Activated CD4-positive, alpha-beta T cell treated with anti-CD3 and anti-CD28 coated beads for 36 hours (primary cell): ENCODE results near the gene BZW2. TPM values are rescaled to one million over a fixed set of nuclear protein-coding genes. Genes with fewer than 3 reads are reported as not detected.
A peak's percentile ranks its signal among the peaks of the same experiment; 100 is the strongest.

ENCODE experiments used
- ATAC-seq: fragments of 200-7000 bp; cut with Tn5 transposase; one replicate; pipeline ENCODE4 v1.10.0; 2021; ENCODE audit warnings: mild to moderate bottlenecking, moderate library complexity
- CTCF ChIA-PET: fragments of 350-600 bp; sonication (Branson Sonifier 250); formaldehyde crosslinking; loops from one replicate; lab custom pipeline; 2021; ENCODE audit warnings: antibody characterized with exemption; lab: Charles Lee
- POLR2A ChIA-PET: fragments of 350-600 bp; sonication (Branson Sonifier 250); formaldehyde crosslinking; loops from one replicate; lab custom pipeline; 2021; ENCODE audit warnings: antibody characterized with exemption, inconsistent platforms; lab: Charles Lee
- DNase-seq: peaks from one replicate; pipeline ENCODE4 v3.0.0-alpha.2; 2020
- H3K27ac Mint-ChIP-seq: one replicate; pipeline ENCODE4 v1.8.0; 2021; ENCODE audit warnings: mixed read lengths
- H3K27me3 Mint-ChIP-seq: one replicate; pipeline ENCODE4 v1.8.0; 2021; ENCODE audit warnings: mixed read lengths
- H3K36me3 Mint-ChIP-seq: one replicate; pipeline ENCODE4 v1.8.0; 2021; ENCODE audit warnings: low read depth, mixed read lengths
- H3K4me1 Mint-ChIP-seq: one replicate; pipeline ENCODE4 v1.8.0; 2021; ENCODE audit warnings: mixed read lengths
- H3K4me3 Mint-ChIP-seq: one replicate; pipeline ENCODE4 v1.8.0; 2021; ENCODE audit warnings: mild to moderate bottlenecking, moderate library complexity, mixed read lengths
- H3K9me3 Mint-ChIP-seq: one replicate; pipeline ENCODE4 v1.8.0; 2021; ENCODE audit warnings: low read depth, mixed read lengths
- intact Hi-C, 2 experiments: fragments of 100-400 bp; cut with DNase I in 1 of 2; cut with micrococcal nuclease in 1 of 2; formaldehyde crosslinking; loops; one replicate each; pipeline versions ENCODE4 v1.14.2 to v1.15.1; 2022 to 2024; cut with DNase I, micrococcal nuclease
- total RNA-seq, 2 experiments: library from RNA; stranded (reverse); gene quantifications; one replicate each; pipeline ENCODE4 v1.2.3, GENCODE V29; 2021

BZW2 gene
- 100 to 1,000 TPM; 106 to 113 TPM for total RNA-seq

DNA sequence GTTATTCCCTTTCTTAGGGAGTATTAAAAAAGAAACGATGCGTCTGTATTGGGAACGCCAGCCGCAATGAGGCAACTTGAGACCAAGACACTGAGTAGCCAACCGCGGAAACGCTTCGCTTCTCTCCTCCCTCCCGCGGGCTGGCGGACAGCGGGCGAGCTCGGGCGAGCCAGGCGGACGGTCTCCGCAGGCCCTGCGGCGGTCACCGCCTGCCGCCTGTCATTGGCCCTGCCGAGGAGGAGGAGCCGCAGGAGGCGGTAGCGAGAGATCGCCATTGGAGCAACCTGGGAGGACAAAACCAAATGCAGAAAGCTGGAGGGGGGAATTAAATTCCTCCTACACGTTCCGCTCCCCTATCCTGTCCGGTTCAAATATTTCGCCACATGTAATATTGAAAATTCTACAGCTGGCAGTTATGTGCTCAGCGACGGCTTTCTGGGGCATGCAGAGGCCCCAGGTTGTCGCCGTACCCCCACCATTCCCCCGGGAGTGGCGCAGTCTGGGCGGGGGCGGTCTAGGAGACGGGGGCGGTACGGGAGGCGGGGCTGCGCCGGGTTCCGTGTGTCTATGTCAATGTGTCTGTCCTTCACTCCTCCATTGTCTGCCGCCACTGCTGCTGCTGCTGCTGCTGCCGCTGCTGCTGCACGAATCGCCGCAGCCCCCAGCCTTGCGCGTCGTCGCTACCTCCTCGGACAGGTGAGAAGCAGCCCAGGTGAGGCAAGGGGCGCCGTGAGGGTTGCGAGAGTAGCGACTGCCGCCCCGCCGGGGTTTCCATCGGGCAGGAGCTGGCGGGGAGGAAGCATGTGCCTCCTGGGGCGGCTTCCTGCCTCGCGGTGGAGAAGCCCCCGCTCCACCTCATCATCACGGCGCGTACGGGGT is at the start of gene BZW2, which contains the start of gene ANKMY2:
Gene BZW2, plus strand, starts transcription at position 589 of the 879 bp plus-strand sequence. CDS start 19,263 bp downstream, outside the sequence.
Gene ANKMY2, minus strand, starts transcription at position 162 of the 879 bp plus-strand sequence. CDS start 181 bp downstream, outside the sequence.
- H3K27me3 Mint-ChIP-seq = no peaks in the 10 kb centered on the region
- peak within 1 kb of the TSS; percentile 99 for H3K27ac Mint-ChIP-seq
- ATAC-seq (peak; percentile 90), DNase-seq (peak; percentile 95)
- peak within 1 kb of the TSS; percentile 98 for H3K4me3 Mint-ChIP-seq
- peaks cover 48% of the 10 kb centered on the region for H3K4me1 Mint-ChIP-seq
- H3K36me3 Mint-ChIP-seq = peaks cover 25% of the 10 kb centered on the region
- ChIA-PET POLR2A (interaction anchor here (0.6 to 1.2 kb wide), 3 partner anchors 8 to 225 kb away, joined by 3 to 6 read pairs (median 4); no protein-coding TSS in a partner anchor), CTCF (interaction anchor here (0.7 to 4.8 kb wide), 3 partner anchors 11 to 155 kb away, joined by 3 to 21 read pairs (median 3); no protein-coding TSS in a partner anchor)
- H3K9me3 Mint-ChIP-seq = no peaks in the 10 kb centered on the region
- intact Hi-C loops = loop anchor here (1.0 to 10.0 kb wide), 8 partner anchors 26 to 1291 kb away; partner anchors contain the start of genes AHR (in 2 of the 2) and TSPAN13 (in 1 of the 2)

DNA sequence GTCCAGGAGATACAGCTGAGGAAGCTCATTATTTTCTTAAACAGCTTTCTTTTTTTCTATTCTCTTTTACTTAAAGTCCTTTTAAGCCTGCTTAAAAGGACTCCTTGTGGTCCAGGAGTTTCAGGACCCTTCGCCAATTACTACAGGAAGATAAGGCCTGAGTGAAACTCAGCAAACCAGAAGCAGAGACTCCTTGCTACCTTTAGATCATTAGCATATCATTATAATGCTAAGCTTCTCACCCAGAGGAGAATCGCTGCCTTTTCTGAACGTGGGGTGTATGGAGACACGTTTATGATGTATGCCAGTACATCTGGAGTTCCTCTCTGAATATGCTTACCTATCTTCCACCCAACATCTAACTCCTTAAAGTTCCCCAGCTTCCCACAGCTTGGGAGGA is 48.0 kb upstream of the BZW2 start:
- ATAC-seq (no peak), DNase-seq (no peak)
- Mint-ChIP-seq H3K9me3 (no peaks in the 10 kb centered on the region), H3K27ac (no peak overlapping the region), H3K4me1 (no peaks in the 10 kb centered on the region), H3K4me3 (no peak overlapping the region), H3K36me3 (peaks cover 10% of the 10 kb centered on the region), H3K27me3 (no peaks in the 10 kb centered on the region)
- ChIA-PET CTCF (interaction anchor here (1.2 kb wide), 1 partner anchor 10 kb away, joined by 6 read pairs; no protein-coding TSS in a partner anchor), POLR2A (no interaction called here)
- intact Hi-C loops = no loop called here

DNA sequence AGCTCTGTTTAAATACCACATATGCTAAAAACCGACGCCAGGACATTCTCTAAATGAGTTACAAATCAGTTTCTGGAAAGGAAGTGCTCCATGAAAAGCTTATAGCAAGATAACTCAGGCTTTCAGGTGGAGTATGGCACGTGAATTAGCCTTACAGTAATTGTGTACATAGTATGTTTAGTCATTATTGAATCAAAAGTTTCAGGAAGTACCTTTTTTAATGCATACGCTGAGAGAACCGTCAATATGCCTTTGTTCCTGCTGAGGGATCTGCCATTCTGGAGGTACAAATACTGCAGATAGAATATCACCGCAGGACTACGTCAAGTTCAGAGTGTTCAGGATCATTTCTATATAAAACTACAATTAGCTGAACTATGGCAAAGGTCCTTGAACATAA is 46.1 kb upstream of the BZW2 start:
- ATAC-seq (no peak), DNase-seq (no peak)
- Mint-ChIP-seq H3K27me3 (no peaks in the 10 kb centered on the region), H3K27ac (no peak overlapping the region), H3K4me3 (no peak overlapping the region), H3K36me3 (peaks cover 15% of the 10 kb centered on the region), H3K9me3 (no peaks in the 10 kb centered on the region), H3K4me1 (no peaks in the 10 kb centered on the region)
- intact Hi-C loops = loop anchor here in 1 of 2 experiments (5.0 kb wide), 1 partner anchor 317 kb away; no protein-coding TSS in a partner anchor
- CTCF ChIA-PET = interaction anchor here (1.2 kb wide), 1 partner anchor 80 kb away, joined by 3 read pairs; no protein-coding TSS in a partner anchor
- POLR2A ChIA-PET = no interaction called here

DNA sequence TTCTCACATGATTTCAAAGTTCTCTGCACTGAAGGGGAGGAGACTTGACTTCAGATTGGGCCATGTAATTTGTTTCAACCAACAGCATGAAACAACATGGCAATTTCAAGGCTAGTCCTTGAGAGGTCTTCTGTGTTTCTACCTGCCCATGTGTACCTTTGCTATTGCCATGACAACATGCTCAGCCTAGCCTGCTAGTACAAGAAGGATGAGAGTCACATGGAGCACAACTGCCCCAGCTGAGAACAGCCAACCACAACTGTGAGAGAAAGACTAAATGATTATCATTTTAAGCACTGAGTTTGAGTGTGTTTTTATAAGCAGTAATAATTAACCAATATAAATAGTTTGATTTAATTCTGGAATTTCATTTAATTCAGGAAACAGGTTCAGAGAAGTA is 42.3 kb upstream of the BZW2 start:
- no peaks in the 10 kb centered on the region for H3K27me3 Mint-ChIP-seq
- ChIA-PET POLR2A (no interaction called here), CTCF (no interaction called here)
- no peak for DNase-seq
- H3K4me1 Mint-ChIP-seq = no peaks in the 10 kb centered on the region
- H3K9me3 Mint-ChIP-seq = no peaks in the 10 kb centered on the region
- no peak overlapping the region for H3K27ac Mint-ChIP-seq
- H3K4me3 Mint-ChIP-seq = no peak overlapping the region
- no peak for ATAC-seq
- peaks cover 21% of the 10 kb centered on the region for H3K36me3 Mint-ChIP-seq
- intact Hi-C loops = loop anchor here (1.0 to 5.0 kb wide), 2 partner anchors 314 to 315 kb away; no protein-coding TSS in a partner anchor

DNA sequence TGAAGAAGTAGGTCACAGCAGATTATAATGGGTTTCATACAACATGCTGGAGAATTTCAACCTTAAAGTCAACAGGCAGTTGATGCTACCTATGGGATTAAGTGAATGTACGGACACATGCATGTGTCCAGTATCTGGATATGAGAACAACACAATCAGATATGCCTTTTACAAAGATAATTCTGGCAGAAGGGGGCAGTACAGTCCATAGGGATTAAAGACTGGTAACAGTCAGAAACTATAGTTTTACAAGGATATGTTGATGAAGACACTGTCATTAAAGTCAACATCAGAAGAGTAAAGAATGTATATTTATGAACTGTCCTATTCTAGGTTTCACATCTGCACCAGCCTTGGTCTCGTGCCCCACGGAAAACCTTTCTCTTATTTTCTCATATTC is 41.9 kb upstream of the BZW2 start:
- no peak overlapping the region for H3K4me3 Mint-ChIP-seq
- POLR2A ChIA-PET = no interaction called here
- ATAC-seq (peak; percentile 42), DNase-seq (no peak)
- no peaks in the 10 kb centered on the region for H3K27me3 Mint-ChIP-seq
- peaks cover 23% of the 10 kb centered on the region for H3K36me3 Mint-ChIP-seq
- H3K9me3 Mint-ChIP-seq = no peaks in the 10 kb centered on the region
- H3K27ac Mint-ChIP-seq = no peak overlapping the region
- H3K4me1 Mint-ChIP-seq = no peaks in the 10 kb centered on the region
- intact Hi-C loops = loop anchor here (1.0 to 5.0 kb wide), 2 partner anchors 313 to 314 kb away; no protein-coding TSS in a partner anchor
- CTCF ChIA-PET = no interaction called here

DNA sequence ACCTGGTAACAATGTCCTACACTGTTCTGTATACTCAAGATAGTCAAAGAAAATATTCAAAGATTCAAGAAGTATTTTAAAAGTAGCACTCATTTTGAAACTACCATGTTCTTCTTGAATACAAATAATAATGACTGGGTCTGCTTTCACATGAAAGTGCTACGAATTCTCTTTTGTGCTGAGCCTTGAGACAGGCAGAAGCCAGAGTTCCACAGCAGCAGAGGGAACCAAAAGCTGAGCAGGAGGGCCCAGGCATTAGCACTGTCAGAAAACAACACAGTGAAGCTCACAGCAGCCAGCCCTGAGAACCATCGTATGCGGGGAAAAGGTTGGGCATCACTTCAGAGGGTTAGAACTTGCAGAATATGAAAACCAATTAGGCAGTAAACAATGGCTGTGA is 39.3 kb upstream of the BZW2 start:
- intact Hi-C loops = no loop called here
- no peaks in the 10 kb centered on the region for H3K27me3 Mint-ChIP-seq
- ChIA-PET CTCF (no interaction called here), POLR2A (no interaction called here)
- peaks cover 24% of the 10 kb centered on the region for H3K36me3 Mint-ChIP-seq
- H3K9me3 Mint-ChIP-seq = no peaks in the 10 kb centered on the region
- no peak for DNase-seq
- no peak for ATAC-seq
- no peaks in the 10 kb centered on the region for H3K4me1 Mint-ChIP-seq
- H3K27ac Mint-ChIP-seq = no peak overlapping the region
- H3K4me3 Mint-ChIP-seq = no peak overlapping the region

DNA sequence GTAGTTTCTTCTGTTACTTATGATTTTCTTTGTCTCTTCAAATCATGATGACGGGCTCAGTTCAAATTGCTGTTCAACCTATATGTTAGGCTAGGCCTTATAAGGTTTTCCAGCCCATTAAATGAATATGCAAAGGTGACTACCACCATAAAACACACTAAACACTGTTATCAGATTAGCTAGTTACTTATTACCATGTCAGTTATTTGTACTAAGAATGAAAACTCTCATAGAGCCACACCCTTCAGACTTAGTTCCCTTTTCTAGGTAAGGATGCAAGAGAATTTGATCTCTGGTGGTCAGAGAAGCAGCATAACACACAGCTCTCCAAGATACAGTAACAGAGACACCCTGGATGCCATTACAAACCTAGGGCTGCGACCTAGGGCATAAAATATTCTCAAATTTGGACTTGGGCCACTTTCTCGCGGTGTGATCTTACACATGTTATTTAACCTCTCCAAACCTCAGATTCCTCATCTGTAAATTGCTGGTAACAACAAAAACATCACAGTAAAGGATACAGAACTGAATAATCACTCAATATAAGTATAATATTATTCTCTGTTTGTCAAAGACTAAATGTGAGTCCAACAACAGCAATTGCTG is 36.0 kb upstream of the BZW2 start:
- no peak for DNase-seq
- no peaks in the 10 kb centered on the region for H3K4me1 Mint-ChIP-seq
- H3K27ac Mint-ChIP-seq = no peak overlapping the region
- ChIA-PET POLR2A (no interaction called here), CTCF (interaction anchor here (1.1 kb wide), 2 partner anchors 45 to 68 kb away, joined by 3 read pairs; no protein-coding TSS in a partner anchor)
- H3K9me3 Mint-ChIP-seq = no peaks in the 10 kb centered on the region
- H3K36me3 Mint-ChIP-seq = peaks cover 15% of the 10 kb centered on the region
- intact Hi-C loops = no loop called here
- H3K4me3 Mint-ChIP-seq = no peak overlapping the region
- no peaks in the 10 kb centered on the region for H3K27me3 Mint-ChIP-seq
- no peak for ATAC-seq

DNA sequence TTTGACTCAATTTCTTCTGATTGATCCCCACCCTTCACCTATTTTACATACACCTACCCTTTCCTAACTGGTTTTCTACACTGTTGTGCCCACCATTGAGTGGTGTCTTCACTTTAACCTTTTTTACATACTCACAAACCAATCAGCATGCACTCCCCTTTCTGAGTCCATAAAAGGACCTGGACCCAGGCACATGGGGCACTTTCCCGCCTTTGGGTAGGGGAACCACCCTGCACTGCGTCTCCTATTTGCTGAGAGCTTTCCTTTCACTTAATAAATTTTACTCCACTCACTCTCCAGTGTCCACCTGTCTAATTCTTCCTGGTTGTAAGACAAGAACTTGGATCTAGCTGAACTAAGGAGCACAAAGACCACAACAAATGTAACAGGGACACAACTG is 34.3 kb upstream of the BZW2 start:
- H3K36me3 Mint-ChIP-seq = peaks cover 20% of the 10 kb centered on the region
- CTCF ChIA-PET = interaction anchor here (1.5 kb wide), 1 partner anchor 9 kb away, joined by 4 read pairs; no protein-coding TSS in a partner anchor
- POLR2A ChIA-PET = no interaction called here
- H3K27ac Mint-ChIP-seq = no peak overlapping the region
- no peaks in the 10 kb centered on the region for H3K4me1 Mint-ChIP-seq
- DNase-seq (no peak), ATAC-seq (no peak)
- intact Hi-C loops = no loop called here
- H3K27me3 Mint-ChIP-seq = no peaks in the 10 kb centered on the region
- H3K9me3 Mint-ChIP-seq = no peaks in the 10 kb centered on the region
- H3K4me3 Mint-ChIP-seq = no peak overlapping the region

DNA sequence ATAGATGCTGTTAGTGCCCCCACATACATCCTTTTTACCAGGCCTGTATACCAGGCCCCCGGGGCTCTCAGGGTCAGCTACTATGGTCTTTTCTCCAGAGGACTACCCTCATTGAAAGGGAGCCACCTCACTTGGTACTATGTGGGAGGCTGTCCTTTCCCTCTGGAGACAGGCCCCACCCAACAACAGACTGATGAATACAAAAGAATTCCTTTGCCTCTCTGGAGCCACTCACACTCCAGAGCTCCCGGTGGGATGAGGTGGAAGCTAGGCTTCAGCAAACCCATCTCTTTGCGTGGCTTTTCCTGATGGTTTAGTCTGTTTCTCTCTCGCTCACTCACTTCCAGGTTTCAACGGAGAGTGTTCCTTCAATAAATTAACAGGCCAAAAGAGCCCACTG is 30.8 kb upstream of the BZW2 start:
- Mint-ChIP-seq H3K9me3 (no peaks in the 10 kb centered on the region), H3K36me3 (peaks cover 18% of the 10 kb centered on the region), H3K4me3 (no peak overlapping the region), H3K4me1 (peaks cover 14% of the 10 kb centered on the region), H3K27me3 (no peaks in the 10 kb centered on the region), H3K27ac (no peak overlapping the region)
- CTCF ChIA-PET = no interaction called here
- DNase-seq (no peak), ATAC-seq (no peak)
- intact Hi-C loops = no loop called here
- POLR2A ChIA-PET = no interaction called here

DNA sequence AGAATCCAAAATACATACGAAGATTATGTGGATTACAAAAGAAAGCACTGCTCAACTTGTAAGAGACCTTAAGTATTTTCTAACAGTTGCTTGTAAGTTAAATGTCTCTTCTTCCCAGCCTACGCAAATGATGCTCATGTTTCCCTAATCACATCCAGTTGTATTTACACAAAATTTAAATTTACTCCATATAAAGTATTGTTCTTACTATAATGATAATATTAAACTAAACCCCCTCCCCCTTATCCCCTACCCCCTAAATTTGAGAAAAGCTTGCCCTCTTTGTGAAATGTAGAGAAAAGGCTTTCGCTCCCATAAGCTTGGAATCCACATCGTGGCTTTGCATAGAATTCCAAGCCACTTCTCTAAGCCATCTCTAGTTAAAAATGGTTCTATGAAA is 29.9 kb upstream of the BZW2 start:
- DNase-seq (no peak), ATAC-seq (no peak)
- Mint-ChIP-seq H3K36me3 (peaks cover 17% of the 10 kb centered on the region), H3K27ac (no peak overlapping the region), H3K4me3 (no peak overlapping the region), H3K9me3 (no peaks in the 10 kb centered on the region), H3K4me1 (peaks cover 20% of the 10 kb centered on the region), H3K27me3 (no peaks in the 10 kb centered on the region)
- CTCF ChIA-PET = no interaction called here
- intact Hi-C loops = no loop called here
- POLR2A ChIA-PET = no interaction called here

DNA sequence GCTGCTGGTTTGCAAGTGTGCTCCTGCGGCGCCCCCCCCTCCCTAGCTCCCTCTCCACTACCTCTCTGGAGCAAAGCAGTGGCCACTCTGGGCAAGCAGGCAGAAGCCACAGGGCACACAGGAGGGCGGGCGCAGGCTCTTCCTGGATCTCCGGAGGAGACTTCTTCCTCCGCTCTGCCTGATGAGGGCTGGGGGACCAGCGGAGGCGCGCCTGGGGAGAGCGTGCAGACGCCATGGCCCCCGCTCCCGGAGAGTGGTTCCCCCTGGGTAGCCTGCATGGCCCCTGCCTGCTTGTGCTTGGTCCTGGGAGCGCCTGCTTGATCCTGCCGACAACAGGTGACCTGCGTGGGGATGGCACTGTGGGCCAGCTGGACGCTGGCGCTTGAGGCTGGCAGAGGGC is 29.4 kb upstream of the BZW2 start:
- Mint-ChIP-seq H3K4me3 (no peak overlapping the region), H3K9me3 (no peaks in the 10 kb centered on the region), H3K36me3 (peaks cover 17% of the 10 kb centered on the region), H3K27me3 (no peaks in the 10 kb centered on the region), H3K4me1 (peaks cover 20% of the 10 kb centered on the region), H3K27ac (no peak overlapping the region)
- ATAC-seq = no peak
- intact Hi-C loops = no loop called here
- ChIA-PET POLR2A (no interaction called here), CTCF (no interaction called here)
- DNase-seq = no peak
